GM19328 (cell line): ENCODE measurements around the gene AKAP17A.

Experiments
- ATAC-seq: cut with Tn5 transposase; IDR thresholded peaks from one replicate; pipeline ENCODE4 v1.9.1; 2021; ENCODE audit warnings: mild to moderate bottlenecking, moderate library complexity; ENCODE audit not compliant: unreplicated experiment

The AKAP17A gene

GRCh38 chrX:1581132-1581531, 10.3 kb upstream of the AKAP17A start:
- ATAC-seq, result no peak

DNA sequence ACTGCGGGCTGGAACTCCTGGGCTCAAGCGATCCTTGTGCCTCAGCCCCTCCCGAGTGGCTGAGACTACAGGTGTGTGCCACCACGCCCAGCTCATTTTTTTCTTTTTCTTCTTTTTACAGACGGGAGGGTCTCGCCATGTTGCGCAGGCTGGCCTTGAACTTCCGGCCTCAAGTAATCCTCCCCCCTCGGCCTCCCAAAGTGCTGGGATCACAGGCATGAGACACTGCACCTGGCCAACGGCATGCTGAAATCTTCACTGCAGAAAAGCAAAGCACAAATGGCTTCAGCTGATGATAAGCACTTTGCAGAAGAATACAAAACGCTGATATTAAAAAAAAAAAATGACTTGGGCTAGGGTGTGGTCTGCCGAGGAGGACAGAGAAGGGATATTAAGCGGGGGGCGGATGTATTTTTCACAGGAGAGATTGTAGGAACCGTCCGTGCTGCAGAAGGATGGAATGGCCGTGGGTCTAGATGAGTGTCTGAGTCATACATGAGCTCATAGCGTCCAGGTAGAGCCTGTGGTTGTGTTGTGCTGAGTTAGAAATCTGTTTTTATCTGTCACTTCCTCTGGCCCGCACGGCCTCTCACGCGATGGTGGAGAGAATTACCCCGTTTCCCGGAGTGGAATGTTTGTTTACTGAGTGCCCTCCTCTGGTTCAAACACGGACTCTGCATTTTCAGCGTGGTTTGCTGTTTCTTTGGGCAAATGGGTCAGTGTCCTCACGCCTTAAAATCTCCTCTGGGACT, 8.5 kb upstream of the AKAP17A start:
- peak; percentile 72 for ATAC-seq

- no peak for ATAC-seq
These were observed 7.0 kb upstream of the AKAP17A start for GRCh38 chrX:1584237-1585011.

DNA sequence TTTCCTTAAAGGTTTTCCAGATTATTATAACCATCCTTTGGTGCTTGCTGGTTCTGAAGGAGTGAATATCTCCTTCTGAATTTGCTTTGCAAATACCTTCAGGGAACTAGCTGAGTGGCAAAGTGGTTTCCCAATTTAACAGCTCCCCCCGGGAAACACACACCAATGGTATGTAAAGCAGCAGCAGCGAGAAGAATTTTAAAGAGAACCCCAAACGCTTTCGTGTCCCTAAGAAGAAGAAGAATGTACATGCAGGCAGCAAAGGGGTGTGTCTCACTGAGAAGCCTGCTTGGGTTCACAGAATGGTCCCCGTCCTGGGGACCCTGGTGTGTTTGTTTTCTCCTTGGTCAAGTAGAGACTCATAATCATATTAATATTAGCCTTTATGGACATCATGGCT, 4.2 kb upstream of the AKAP17A start:
- ATAC-seq, result no peak

GRCh38 chrX:1589356-1590130, 1.9 kb upstream of the AKAP17A start:
- no peak for ATAC-seq

GRCh38 chrX:1591863-1592469, 562 bp downstream of the AKAP17A start:
- ATAC-seq, result no peak

GRCh38 chrX:1592470-1593142, 1.2 kb downstream of the AKAP17A start:
- ATAC-seq, result peak; percentile 35

- ATAC-seq, result no peak
These were observed 2.2 kb downstream of the AKAP17A start for GRCh38 chrX:1593286-1594271.

- ATAC-seq, result no peak
These were observed 4.3 kb downstream of the AKAP17A start for GRCh38 chrX:1595711-1596060.

GRCh38 chrX:1596676-1597344, 5.4 kb downstream of the AKAP17A start:
- ATAC-seq, result no peak

DNA sequence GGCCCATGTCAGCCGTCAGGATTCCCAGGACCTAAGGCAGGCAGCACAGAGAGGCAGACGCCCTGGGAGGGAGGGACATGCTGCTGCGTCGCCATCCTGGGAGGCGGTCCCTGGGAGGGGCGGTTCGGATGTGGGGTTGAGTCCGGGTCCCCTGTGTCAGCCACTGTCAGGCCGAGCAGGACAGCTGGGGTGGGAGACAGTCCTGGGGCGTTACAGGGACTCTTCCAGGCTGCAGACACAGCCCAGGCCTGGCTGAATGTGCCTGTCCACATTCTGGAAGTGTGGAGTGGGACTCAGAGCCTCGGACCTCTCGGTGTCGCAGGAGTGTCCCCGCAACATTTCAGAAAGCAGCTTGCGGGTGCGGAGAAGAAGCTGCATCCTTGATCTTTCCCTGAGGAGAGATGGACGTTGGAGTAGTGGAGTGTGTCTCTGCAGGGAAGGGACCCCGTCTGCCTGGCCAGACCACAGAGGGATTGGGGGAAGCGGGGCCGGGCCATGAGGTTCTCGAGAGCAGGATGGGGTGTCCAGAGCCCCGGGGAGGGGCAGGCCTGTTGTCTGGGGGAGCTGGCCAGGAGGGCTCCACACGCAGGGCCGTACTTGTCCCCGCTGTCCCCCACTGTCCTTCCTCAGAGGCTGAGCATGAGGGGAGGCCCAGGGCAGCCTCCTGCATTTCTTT, 6.1 kb downstream of the AKAP17A start:
- no peak for ATAC-seq

DNA sequence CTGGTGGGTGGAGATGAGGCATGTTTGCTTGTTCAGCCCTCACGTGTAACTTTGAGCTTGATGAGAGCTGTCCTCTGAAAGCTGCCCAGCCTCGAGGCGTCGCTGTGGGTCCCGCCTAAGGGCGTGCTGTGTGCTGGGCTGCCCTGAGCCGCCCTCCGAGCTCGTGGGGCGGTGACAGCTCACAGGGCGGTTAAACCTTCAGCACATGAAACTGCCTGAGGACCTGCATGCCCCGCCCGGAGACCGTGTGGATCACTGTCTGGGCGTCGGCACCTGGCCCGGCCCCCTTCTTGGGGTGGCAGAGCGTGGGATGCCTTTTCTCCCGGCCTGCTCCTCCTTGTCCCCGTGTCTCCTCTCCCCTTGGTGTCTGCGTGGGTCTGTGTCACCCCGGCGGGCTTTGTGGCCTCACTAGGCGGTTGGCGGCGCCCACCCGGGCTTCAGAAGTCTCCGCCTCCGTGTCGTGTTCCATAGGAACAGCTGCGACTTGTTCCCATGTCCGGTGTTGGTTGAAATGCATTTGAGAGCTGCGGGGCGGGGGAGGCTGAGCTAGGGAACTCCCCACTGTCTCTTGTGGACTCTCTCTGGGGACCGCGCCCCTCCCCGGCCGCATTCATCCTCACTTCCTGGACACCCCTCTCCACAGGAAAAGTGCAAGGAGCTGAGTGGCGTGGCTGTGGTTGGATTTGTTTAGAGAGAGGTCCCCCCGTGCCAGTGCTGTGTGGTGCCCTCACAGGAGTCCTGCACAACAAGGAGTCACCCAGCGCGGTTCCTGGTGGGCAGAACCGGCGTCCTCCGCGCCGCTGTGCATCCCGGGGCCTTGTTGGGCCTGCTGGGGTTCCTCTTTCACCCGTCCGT, 6.8 kb downstream of the AKAP17A start:
- ATAC-seq, result no peak

- ATAC-seq, result no peak
These were observed 7.7 kb downstream of the AKAP17A start for GRCh38 chrX:1598876-1599790.

DNA sequence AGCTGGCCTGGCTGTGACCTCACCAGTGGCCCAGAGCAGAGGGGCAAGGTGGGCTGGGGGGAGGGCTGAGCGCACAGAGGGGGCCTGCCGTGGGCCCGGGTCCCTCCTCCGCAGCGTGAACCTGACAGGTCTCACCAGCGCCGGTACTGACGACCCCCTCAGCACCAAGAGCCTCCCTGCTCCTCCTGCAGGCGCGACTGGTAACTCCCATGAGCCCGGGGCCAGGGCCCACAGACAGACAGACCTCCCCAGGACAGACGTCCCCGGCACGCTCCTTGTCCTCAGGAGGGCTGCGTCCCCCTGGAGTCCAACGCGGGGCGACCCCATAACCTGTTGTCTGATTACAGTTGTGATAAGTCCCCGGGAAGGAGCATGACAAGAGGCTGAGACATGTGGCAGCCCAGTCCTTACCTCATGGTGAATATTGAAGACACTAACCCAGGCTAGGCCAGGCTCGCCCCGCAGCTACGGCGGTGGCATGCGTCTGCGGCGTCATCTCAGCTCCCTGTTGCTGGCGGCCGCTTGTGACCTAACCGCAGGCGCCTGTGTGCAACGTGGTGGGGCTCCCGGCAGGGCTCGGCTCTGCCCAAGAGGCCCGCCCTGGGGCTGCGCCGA, 8.5 kb downstream of the AKAP17A start:
- no peak for ATAC-seq

- ATAC-seq, result no peak
These were observed 9.1 kb downstream of the AKAP17A start for GRCh38 chrX:1600406-1601050.
